GM12878 (cell line): ENCODE data around the gene PAGE4. TPM values are rescaled to one million over a fixed set of nuclear protein-coding genes. Genes with fewer than 3 reads are reported as not detected.

Experiments used
- ATAC-seq: fragments of 200-7000 bp; cut with Tn5 transposase; 3 replicates; pipeline ENCODE4 v1.9.1; 2020; ENCODE audit warnings: mild to moderate bottlenecking, moderate library complexity
- BruUV-seq: library from RNA; stranded (reverse); fragments of 400-500 nt; replicated peaks from 2 replicates; lab custom pipeline; 2021; lab: Mats Ljungman, UMichigan
- CTCF ChIA-PET: fragments of 300-600 bp; sonication (Branson Sonifier 250); formaldehyde crosslinking; extraction: SDS; loops from one replicate; lab custom pipeline; 2021; ENCODE audit warnings: inconsistent platforms; lab: Yijun Ruan, JAX
- POLR2A ChIA-PET: fragments of 350-600 bp; formaldehyde crosslinking; extraction: SDS; loops from one replicate; lab custom pipeline; 2021; ENCODE audit warnings: inconsistent platforms; lab: Charles Lee
- RAD21 ChIA-PET: fragments of 300-600 bp; sonication (Branson Sonifier 250); formaldehyde crosslinking; loops from one replicate; lab custom pipeline; 2023; ENCODE audit warnings: antibody characterized with exemption; ENCODE audit not compliant: unreplicated experiment; lab: Charles Lee
- SMC1A ChIA-PET: fragments of 300-600 bp; sonication (Branson Sonifier 250); formaldehyde crosslinking; loops from one replicate; lab custom pipeline; 2023; ENCODE audit not compliant: unreplicated experiment, uncharacterized antibody; lab: Charles Lee
- DNase-seq: peaks from one replicate; pipeline ENCODE4 v3.0.0-alpha.2; 2011; ENCODE audit warnings: low read depth, low spot score
- FAIRE-seq: peaks from 3 replicates; lab custom pipeline; 2011; peaks lifted over from hg19 to GRCh38; lab: Jason Lieb, UNC
- H2AFZ ChIP-seq: 2 replicates; pipeline ENCODE4 v1.6.0; 2011; ENCODE audit warnings: low read depth, low read length, control low read depth; ENCODE audit not compliant: control insufficient read depth
- H3K27ac ChIP-seq: 2 replicates; pipeline ENCODE4 v1.5.1; 2011; ENCODE audit warnings: control low read depth; ENCODE audit not compliant: control insufficient read depth, insufficient read depth
- H3K27me3 ChIP-seq, 2 experiments: replicated peaks in 1 of 2; 2 replicates each; pipeline versions ENCODE4 v1.6.0 to v1.6.1; 2011; ENCODE audit warnings: low read length in 1 of 2; ENCODE audit not compliant: control insufficient read depth in 2 of 2, insufficient read depth in 2 of 2
- H3K36me3 ChIP-seq, 2 experiments: 2 replicates each; pipeline ENCODE4 v1.5.1; 2011; ENCODE audit warnings: low read length in 1 of 2; ENCODE audit not compliant: control insufficient read depth in 2 of 2, insufficient read depth in 2 of 2
- H3K4me1 ChIP-seq: 2 replicates; pipeline ENCODE4 v1.6.1; 2011; ENCODE audit warnings: mild to moderate bottlenecking, low read length, moderate library complexity, mixed read lengths; ENCODE audit not compliant: control insufficient read depth, insufficient read depth
- H3K4me2 ChIP-seq: 2 replicates; pipeline ENCODE4 v1.6.0; 2011; ENCODE audit warnings: control low read depth; ENCODE audit not compliant: control insufficient read depth, insufficient read depth
- H3K4me3 ChIP-seq: fragments of 200-600 bp; sonication (generic); 2 replicates; pipeline ENCODE4 v1.5.1; 2016
- H3K79me2 ChIP-seq: 2 replicates; pipeline ENCODE4 v1.6.0; 2011; ENCODE audit warnings: low read length; ENCODE audit not compliant: control insufficient read depth, insufficient read depth
- H3K9ac ChIP-seq: 2 replicates; pipeline ENCODE4 v1.8.0; 2011; ENCODE audit warnings: low read length, control low read depth, mixed read lengths; ENCODE audit not compliant: control insufficient read depth, insufficient read depth
- H3K9me3 ChIP-seq: replicated peaks from 3 replicates; pipeline ENCODE4 v1.5.1; 2011; ENCODE audit warnings: mild to moderate bottlenecking, low read length; ENCODE audit not compliant: control insufficient read depth, insufficient read depth
- H4K20me1 ChIP-seq: 2 replicates; pipeline ENCODE4 v1.6.0; 2011; ENCODE audit not compliant: control insufficient read depth, insufficient read depth
- ATF7 ChIP-seq: fragments of 450-650 bp; IDR thresholded peaks from 2 replicates; pipeline ENCODE4 v1.6.1; 2016; ENCODE audit warnings: low read depth, mild to moderate bottlenecking
- BMI1 ChIP-seq: fragments of 450-650 bp; IDR thresholded peaks from 2 replicates; pipeline ENCODE4 v1.6.1; 2016; ENCODE audit warnings: mild to moderate bottlenecking, moderate library complexity, borderline replicate concordance
- EP300 ChIP-seq, 2 experiments: fragments of 150-350 bp in 1 of 2; IDR thresholded peaks; 2 replicates each; pipeline ENCODE4 v1.6.1; 2011 to 2012; ENCODE audit warnings: low read depth in 2 of 2, low read length in 2 of 2, borderline replicate concordance in 1 of 2, improper control_type of control experiment in 1 of 2, inconsistent platforms in 1 of 2; ENCODE audit not compliant: control insufficient read depth in 1 of 2
- FOS ChIP-seq: IDR thresholded peaks from 3 replicates; pipeline ENCODE4 v1.6.1; 2011; ENCODE audit warnings: borderline replicate concordance; ENCODE audit not compliant: insufficient read length; ENCODE audit errors: extremely low read depth
- IKZF2 ChIP-seq, 2 experiments: fragments of 450-650 bp; IDR thresholded peaks; 2 replicates each; pipeline ENCODE4 v1.6.1; 2017; ENCODE audit warnings: mild to moderate bottlenecking in 2 of 2, moderate library complexity in 2 of 2
- LARP7 ChIP-seq: fragments of 450-650 bp; IDR thresholded peaks from 2 replicates; pipeline ENCODE4 v1.6.1; 2017; ENCODE audit warnings: mild to moderate bottlenecking
- NR2C1 ChIP-seq: fragments of 450-650 bp; IDR thresholded peaks from 2 replicates; pipeline ENCODE4 v1.6.1; 2017; ENCODE audit warnings: antibody characterized with exemption, mild to moderate bottlenecking, moderate library complexity
- NR2C2 ChIP-seq: IDR thresholded peaks from 2 replicates; pipeline ENCODE4 v1.6.1; 2011; ENCODE audit warnings: borderline replicate concordance, low read depth; ENCODE audit not compliant: control insufficient read depth, insufficient read length
- PAX8 ChIP-seq: fragments of 450-650 bp; IDR thresholded peaks from 2 replicates; pipeline ENCODE4 v1.6.1; 2017; ENCODE audit warnings: mild to moderate bottlenecking, moderate library complexity
- POLR2AphosphoS5 ChIP-seq: IDR thresholded peaks from 2 replicates; pipeline ENCODE4 v1.6.1; 2011; ENCODE audit warnings: mild to moderate bottlenecking, low read length, inconsistent platforms
- RAD21 ChIP-seq: IDR thresholded peaks from 2 replicates; pipeline ENCODE4 v1.6.1; 2011; ENCODE audit warnings: mild to moderate bottlenecking, low read depth, low read length, moderate library complexity; ENCODE audit not compliant: insufficient read depth
- RB1 ChIP-seq: fragments of 450-650 bp; formaldehyde crosslinking; IDR thresholded peaks from 2 replicates; pipeline ENCODE4 v1.6.1; 2017; ENCODE audit warnings: mild to moderate bottlenecking, borderline replicate concordance
- STAT1 ChIP-seq: fragments of 450-650 bp; conservative IDR thresholded peaks from 2 replicates; pipeline ENCODE4 v1.6.1; 2014; ENCODE audit warnings: antibody characterized with exemption, mild to moderate bottlenecking
- STAT3 ChIP-seq: IDR thresholded peaks from 2 replicates; pipeline ENCODE4 v1.6.1; 2011; ENCODE audit warnings: low read depth, low read length, improper control_type of control experiment
- SUZ12 ChIP-seq: fragments of 200-600 bp; sonication (generic); IDR thresholded peaks from one replicate; pipeline ENCODE4 v1.6.1; 2018; ENCODE audit warnings: antibody characterized with exemption, mild to moderate bottlenecking; ENCODE audit not compliant: unreplicated experiment
- WGBS: methylation state at CpG from one replicate; pipeline ENCODE4 v1.1.6; 2016; ENCODE audit warnings: low lambda C conversion rate; ENCODE audit not compliant: insufficient replicate concordance, insufficient coverage; ENCODE audit errors: missing lambda C conversion rate; 5-methylcytosine and 5-hydroxymethylcytosine counted together
- in situ Hi-C: fragments of 300-500 bp; cut with MboI; formaldehyde crosslinking; loops from 9 replicates; pipeline ENCODE4 v1.14.3; 2018; ENCODE audit warnings: mixed read lengths
- intact Hi-C: fragments of 100-400 bp; cut with micrococcal nuclease; formaldehyde crosslinking; loops from one replicate; pipeline ENCODE4 v1.14.2; 2022; ENCODE audit not compliant: unreplicated experiment
- polyA plus RNA-seq, 11 experiments: library from polyadenylated mRNA; depleted of rRNA in 4 of 11; unstranded in 6 of 11; stranded (reverse) in 5 of 11; fragments of >200 nt; fragmentation: Nextera tagmentation in 4 of 11; fragmentation: Illumina TruSeq in 1 of 11; extraction: Ambion mirVana in 4 of 11; extraction: Trizol in 1 of 11; gene quantifications; 1 replicate in 1 of 11; 2 replicates in 10 of 11; pipeline versions ENCODE4 v1.2.1 to v1.2.3, GENCODE V29; 2011 to 2016; ENCODE audit warnings: inconsistent platforms in 2 of 11, missing spikeins in 2 of 11, low read depth in 1 of 11
- total RNA-seq, 4 experiments: library from RNA; depleted of rRNA in 3 of 4; stranded (reverse); fragments of >200 nt in 3 of 4; fragmentation: Illumina TruSeq in 1 of 4; extraction: Trizol in 1 of 4; gene quantifications; 2 replicates each; pipeline versions ENCODE4 v1.2.1 to v1.2.3, GENCODE V29; 2013 to 2021
- TF ChIP-seq, protein P1 (sequence below): fragments of 450-650 bp; IDR thresholded peaks from 2 replicates; pipeline ENCODE4 v1.6.1; 2017; ENCODE audit warnings: antibody characterized with exemption, mild to moderate bottlenecking, moderate library complexity
- TF ChIP-seq, protein P2 (sequence below), 3 experiments: IDR thresholded peaks in 2 of 3; conservative IDR thresholded peaks in 1 of 3; 2 replicates each; pipeline ENCODE4 v1.5.1; 2011; ENCODE audit warnings: low read depth in 3 of 3, low read length in 3 of 3, mild to moderate bottlenecking in 3 of 3, control low read depth in 2 of 3, moderate library complexity in 2 of 3, inconsistent platforms in 1 of 3, mixed read lengths in 1 of 3; ENCODE audit not compliant: control insufficient read depth in 2 of 3, insufficient read depth in 1 of 3; ENCODE audit errors: extremely low read depth in 1 of 3
- TF ChIP-seq, protein P3 (sequence below): fragments of 450-650 bp; IDR thresholded peaks from 2 replicates; pipeline ENCODE4 v1.6.1; 2017; ENCODE audit warnings: borderline replicate concordance

PAGE4 gene
- total and polyA plus RNA-seq, 10 of the 15 experiments (the other 5 are each of a cell fraction or from before 2014, with no cell fraction given): not detected

DNA sequence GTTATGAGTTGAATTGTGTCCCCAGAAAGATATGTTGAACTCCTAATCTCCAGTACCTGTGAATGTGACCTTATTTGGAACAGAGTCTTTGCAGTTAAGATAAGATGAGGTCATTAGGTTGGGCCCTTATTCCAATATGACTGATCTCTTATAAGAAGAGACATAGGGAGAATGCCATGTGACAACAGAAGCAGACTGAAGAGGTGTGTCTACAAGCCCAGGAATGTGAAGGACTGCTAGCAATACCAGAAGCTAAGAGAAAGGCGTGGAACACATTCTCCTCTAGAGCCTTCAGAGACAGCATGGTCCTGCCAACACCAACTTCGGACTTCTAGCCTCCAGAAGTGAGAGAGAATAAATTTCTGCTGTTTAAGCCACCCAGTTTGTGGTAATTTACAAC is 27.7 kb downstream of the PAGE4 start:
- RAD21 ChIA-PET: no interaction called here
- POLR2A ChIA-PET: no interaction called here
- Histone ChIP-seq H3K27ac (no peak overlapping the region), H4K20me1 (no peaks in the 10 kb centered on the region), H3K27me3 (no peaks in the 10 kb centered on the region), H3K4me1 (no peaks in the 10 kb centered on the region), H3K79me2 (no peaks in the 10 kb centered on the region), H3K4me3 (no peak overlapping the region), H3K9me3 (no peaks in the 10 kb centered on the region), H3K4me2 (no peak overlapping the region), H3K9ac (no peak overlapping the region), H3K36me3 (no peaks in the 10 kb centered on the region), H2AFZ (no peak overlapping the region)
- FAIRE-seq: no peak
- SMC1A ChIA-PET: no interaction called here
- BruUV-seq: no TSS peak
- no peak for ATAC-seq
- WGBS: 25% methylated on average over 2 of the region's 2 CpGs
- TF ChIP-seq, protein P1, sequence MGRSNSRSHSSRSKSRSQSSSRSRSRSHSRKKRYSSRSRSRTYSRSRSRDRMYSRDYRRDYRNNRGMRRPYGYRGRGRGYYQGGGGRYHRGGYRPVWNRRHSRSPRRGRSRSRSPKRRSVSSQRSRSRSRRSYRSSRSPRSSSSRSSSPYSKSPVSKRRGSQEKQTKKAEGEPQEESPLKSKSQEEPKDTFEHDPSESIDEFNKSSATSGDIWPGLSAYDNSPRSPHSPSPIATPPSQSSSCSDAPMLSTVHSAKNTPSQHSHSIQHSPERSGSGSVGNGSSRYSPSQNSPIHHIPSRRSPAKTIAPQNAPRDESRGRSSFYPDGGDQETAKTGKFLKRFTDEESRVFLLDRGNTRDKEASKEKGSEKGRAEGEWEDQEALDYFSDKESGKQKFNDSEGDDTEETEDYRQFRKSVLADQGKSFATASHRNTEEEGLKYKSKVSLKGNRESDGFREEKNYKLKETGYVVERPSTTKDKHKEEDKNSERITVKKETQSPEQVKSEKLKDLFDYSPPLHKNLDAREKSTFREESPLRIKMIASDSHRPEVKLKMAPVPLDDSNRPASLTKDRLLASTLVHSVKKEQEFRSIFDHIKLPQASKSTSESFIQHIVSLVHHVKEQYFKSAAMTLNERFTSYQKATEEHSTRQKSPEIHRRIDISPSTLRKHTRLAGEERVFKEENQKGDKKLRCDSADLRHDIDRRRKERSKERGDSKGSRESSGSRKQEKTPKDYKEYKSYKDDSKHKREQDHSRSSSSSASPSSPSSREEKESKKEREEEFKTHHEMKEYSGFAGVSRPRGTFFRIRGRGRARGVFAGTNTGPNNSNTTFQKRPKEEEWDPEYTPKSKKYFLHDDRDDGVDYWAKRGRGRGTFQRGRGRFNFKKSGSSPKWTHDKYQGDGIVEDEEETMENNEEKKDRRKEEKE: no peak
- TF ChIP-seq STAT1 (no peak), NR2C2 (no peak), PAX8 (no peak), ATF7 (no peak), POLR2AphosphoS5 (no peak), RB1 (no peak), IKZF2 (IDR thresholded peaks at IDR 0.05) (no peak), STAT3 (no peak), RAD21 (no peak), FOS (no peak), NR2C1 (no peak), EP300 (IDR thresholded peaks at IDR 0.05; ENCODE audit: borderline replicate concordance in 1 of 2, control insufficient read depth in 1 of 2, low read depth in 2 of 2, low read length in 2 of 2) (no peak), BMI1 (no peak), LARP7 (no peak), SUZ12 (no peak)
- TF ChIP-seq, protein P2, sequence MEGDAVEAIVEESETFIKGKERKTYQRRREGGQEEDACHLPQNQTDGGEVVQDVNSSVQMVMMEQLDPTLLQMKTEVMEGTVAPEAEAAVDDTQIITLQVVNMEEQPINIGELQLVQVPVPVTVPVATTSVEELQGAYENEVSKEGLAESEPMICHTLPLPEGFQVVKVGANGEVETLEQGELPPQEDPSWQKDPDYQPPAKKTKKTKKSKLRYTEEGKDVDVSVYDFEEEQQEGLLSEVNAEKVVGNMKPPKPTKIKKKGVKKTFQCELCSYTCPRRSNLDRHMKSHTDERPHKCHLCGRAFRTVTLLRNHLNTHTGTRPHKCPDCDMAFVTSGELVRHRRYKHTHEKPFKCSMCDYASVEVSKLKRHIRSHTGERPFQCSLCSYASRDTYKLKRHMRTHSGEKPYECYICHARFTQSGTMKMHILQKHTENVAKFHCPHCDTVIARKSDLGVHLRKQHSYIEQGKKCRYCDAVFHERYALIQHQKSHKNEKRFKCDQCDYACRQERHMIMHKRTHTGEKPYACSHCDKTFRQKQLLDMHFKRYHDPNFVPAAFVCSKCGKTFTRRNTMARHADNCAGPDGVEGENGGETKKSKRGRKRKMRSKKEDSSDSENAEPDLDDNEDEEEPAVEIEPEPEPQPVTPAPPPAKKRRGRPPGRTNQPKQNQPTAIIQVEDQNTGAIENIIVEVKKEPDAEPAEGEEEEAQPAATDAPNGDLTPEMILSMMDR (IDR thresholded peaks at IDR 0.05 in 2 of 3, conservative IDR thresholded peaks at IDR 0.05 in 1 of 3; ENCODE audit: control insufficient read depth in 2 of 3, extremely low read depth in 1 of 3, insufficient read depth in 1 of 3, low read depth in 3 of 3, low read length in 3 of 3): no peak
- TF ChIP-seq, protein P3, sequence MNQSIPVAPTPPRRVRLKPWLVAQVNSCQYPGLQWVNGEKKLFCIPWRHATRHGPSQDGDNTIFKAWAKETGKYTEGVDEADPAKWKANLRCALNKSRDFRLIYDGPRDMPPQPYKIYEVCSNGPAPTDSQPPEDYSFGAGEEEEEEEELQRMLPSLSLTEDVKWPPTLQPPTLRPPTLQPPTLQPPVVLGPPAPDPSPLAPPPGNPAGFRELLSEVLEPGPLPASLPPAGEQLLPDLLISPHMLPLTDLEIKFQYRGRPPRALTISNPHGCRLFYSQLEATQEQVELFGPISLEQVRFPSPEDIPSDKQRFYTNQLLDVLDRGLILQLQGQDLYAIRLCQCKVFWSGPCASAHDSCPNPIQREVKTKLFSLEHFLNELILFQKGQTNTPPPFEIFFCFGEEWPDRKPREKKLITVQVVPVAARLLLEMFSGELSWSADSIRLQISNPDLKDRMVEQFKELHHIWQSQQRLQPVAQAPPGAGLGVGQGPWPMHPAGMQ: no peak
- DNase-seq: no peak
- CTCF ChIA-PET: interaction anchor here (1.4 kb wide), 1 partner anchor 14 kb away, joined by 3 read pairs; no protein-coding TSS in a partner anchor
- intact Hi-C loops: no loop called here
- in situ Hi-C loops: loop anchor here (25.0 kb wide), 1 partner anchor 995 kb away; no protein-coding TSS in a partner anchor
